Measurements from ENCODE around the gene GATD1.
A peak's percentile ranks its signal among the peaks of the same experiment; 100 is the strongest.

GATD1 gene

GRCh38 chr11:778976-779954, 2.0 kb upstream of the GATD1 start:
- no peak for DNase-seq (ENCODE audit: low read depth in 3 of 3)

DNA sequence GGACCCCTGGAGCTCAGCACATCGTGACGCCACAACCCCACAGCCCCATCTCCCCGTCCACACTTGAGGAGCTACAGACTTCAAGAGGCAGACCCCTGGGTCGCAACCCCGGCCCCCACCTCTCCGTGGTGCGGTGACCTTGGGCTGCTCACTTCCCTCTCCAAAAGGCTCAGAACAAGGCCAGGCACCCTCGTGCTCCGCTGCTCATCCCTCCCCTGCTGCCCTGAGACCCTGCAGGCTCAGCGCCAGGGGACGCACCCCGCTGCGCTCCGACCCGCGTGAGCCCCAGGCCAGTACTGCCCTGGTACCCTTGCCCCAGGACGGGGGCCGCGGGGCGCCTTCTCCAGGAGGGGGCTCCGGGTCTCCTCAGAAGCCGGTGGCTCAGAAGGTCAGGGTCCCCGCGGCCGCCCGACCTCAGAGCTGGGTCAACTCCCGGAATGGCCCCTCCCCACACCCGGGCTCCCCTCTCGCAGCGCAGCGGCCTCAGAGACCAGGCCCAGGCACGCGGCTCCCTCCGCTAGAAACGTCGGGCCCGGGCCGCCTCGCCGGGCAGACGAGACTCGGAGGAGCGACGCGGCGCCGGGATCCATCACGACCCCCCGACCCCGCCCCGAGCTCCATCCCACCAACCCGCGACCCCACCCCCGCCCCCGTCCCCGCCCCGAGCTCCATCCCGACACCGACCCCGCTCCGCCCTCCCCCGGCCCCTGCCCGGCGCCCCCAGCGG, 563 bp downstream of the GATD1 start:
- no peak for DNase-seq (ENCODE audit: low read depth in 3 of 3)

DNA sequence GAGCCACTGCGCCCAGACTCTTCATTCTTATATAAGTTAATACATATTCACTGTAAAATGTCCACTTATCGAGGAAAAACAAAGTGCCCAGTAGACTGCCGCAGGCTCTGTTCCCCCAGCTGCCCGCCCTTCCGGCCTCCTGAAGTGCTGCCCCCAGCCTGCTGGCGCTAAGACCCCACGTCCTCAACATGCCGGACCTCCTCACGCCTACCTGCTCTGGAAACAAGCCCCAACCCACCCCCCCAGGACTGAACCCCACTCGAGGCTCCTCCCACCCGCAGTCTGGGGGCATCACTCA, 1.1 kb downstream of the GATD1 start:
- no peak for DNase-seq (ENCODE audit: low read depth in 3 of 3)

- DNase-seq (ENCODE audit: low read depth in 3 of 3) = no peak
Measured at GRCh38 chr11:774873-775592, 2.3 kb downstream of the GATD1 start.

DNA sequence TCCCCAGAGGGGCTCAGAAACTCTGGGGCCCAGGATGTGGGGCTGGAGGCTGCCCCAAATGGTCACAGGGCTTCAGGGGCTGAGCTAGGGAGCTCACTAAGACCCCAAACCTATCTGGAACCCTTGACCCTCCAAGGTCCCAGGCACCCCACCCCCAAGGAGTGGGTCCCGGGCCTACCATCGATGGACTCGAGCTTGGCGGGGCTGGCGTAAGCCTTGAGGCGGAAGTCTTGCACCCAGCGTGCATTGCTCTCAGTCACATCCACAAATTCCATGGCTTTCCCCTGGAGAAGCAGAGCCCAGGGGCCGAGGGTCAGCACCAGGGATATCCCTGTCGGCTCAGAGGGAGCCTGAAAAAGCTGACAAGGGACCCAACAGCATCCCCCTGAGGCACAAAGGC, 3.5 kb downstream of the GATD1 start:
- DNase-seq (ENCODE audit: low read depth in 3 of 3) = no peak

- DNase-seq (ENCODE audit: low read depth in 3 of 3) = no peak
Measured at GRCh38 chr11:773425-773824, 3.9 kb downstream of the GATD1 start.

DNA sequence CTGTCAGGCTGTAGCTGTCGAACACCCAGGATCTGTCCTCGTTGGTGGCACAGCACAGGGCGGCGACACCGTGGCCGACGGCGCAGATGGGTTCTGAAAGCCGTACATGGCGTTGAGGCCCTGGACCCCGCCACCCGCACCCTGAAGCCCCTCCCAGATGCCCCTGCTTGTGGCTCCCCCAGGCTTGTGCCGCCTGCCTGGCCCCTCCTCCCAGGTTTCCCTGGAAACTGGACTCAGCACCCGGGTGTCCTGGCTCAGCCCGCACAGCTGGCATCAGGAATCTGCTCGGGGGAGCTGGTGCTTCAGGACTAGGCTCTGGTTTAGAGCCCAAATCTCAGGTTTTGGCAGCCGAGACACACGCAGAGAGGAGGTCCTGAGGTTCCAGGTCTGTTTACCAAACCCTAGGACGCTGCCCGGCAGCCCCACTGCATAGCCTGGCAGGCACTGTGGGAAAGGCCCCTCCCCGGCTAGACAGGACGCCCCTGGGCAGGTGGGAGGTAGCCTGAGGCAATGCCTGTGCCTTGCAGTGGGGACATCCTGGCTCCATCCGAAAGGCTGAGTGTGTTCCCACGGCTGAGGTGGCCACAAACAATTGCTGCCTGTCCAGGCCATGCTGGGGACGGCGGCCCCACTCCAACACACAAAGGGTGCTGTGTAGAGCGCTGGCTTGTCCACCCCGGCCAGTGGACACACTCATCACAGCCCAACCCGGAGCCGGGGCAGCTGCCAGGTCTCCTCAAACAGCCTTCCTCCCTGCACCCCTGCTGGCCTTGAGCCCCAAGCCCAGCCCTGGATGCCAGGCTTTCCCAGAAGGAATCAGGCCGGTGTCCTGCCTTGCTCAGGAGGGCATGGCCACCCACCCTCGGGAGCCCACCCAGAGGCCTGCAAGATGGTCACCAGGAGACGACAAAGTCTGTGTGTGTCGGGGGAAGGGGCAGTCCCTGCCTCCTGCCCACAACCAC, 4.6 kb downstream of the GATD1 start:
- DNase-seq (ENCODE audit: low read depth in 3 of 3) = no peak

GRCh38 chr11:771617-772204, 5.6 kb downstream of the GATD1 start:
- no peak for DNase-seq (ENCODE audit: low read depth in 3 of 3)

- no peak for DNase-seq (ENCODE audit: low read depth in 3 of 3)
Measured at GRCh38 chr11:770642-771616, 6.4 kb downstream of the GATD1 start.

GRCh38 chr11:769887-770641, 7.2 kb downstream of the GATD1 start:
- no peak for DNase-seq (ENCODE audit: low read depth in 3 of 3)

- DNase-seq (ENCODE audit: low read depth in 3 of 3) = no peak
Measured at GRCh38 chr11:767238-767637, 10.0 kb downstream of the GATD1 start.

- DNase-seq (ENCODE audit: low read depth in 3 of 3) = no peak
Measured at GRCh38 chr11:766936-767210, 10.4 kb downstream of the GATD1 start.

- DNase-seq (ENCODE audit: low read depth in 3 of 3) = no peak
Measured at GRCh38 chr11:766106-766935, 11.0 kb downstream of the GATD1 start.

DNA sequence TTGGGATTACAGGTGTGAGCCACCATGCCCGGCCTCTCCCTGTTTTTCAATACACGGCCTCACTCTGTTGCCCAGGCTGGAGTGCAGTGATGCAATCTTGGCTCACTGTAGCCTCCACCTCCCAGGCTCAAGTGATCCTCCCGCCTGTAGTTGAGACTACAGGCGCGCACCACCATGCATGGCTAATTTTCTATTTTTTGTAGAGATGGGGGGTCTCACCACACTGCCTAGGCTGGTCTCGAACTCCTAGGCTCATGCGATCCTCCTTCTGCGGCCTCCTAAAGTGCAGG, 11.5 kb downstream of the GATD1 start:
- DNase-seq (ENCODE audit: low read depth in 3 of 3) = no peak

- peak in 1 of 3 donors; percentile 47 for DNase-seq (ENCODE audit: low read depth in 3 of 3)
Measured at GRCh38 chr11:765025-765801, 12.1 kb downstream of the GATD1 start.

DNA sequence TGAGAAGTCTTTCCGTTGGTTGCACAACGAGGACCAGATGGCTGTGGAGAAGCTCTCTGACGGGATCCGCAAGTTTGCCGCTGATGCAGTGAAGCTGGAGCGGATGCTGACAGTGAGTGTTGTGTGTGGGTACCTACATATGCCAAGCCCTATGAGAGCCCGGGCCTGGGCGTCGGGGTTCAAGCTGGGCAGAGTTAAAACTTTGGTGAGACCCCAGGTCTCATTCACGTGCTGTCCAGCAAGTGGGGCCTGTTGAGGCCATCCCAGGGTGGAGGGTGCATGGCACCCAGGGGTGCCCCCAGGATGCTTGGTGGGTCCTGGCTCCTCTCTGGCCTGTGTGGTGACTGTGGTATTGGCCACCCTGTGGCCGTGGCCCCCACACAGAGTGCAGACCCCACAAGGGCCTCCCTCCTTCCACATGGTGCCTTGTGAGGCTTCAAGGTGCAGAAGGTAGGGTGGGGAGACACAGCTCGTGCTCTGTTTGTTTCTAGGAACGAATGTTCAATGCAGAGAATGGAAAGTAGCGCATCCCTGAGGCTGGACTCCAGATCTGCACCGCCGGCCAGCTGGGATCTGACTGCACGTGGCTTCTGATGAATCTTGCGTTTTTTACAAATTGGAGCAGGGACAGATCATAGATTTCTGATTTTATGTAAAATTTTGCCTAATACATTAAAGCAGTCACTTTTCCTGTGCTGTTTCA, 12.8 kb downstream of the GATD1 start:
- no peak for DNase-seq (ENCODE audit: low read depth in 3 of 3)
